Cardiac muscle cell (in vitro differentiated cells and primary cell): Measurements from ENCODE around the gene PARP12. TPM values are rescaled to one million over a fixed set of nuclear protein-coding genes. Genes with fewer than 3 reads are reported as not detected.

Experiments used
- DNase-seq, 2 donors: peaks; one replicate each; pipeline versions ENCODE4 v3.0.0 to v3.0.0-alpha.2; 2010 to 2017; ENCODE audit warnings: low read depth in 1 of 2, low spot score in 1 of 2
- H3K27ac ChIP-seq: fragments of 200-600 bp; sonication (generic); 2 replicates; pipeline ENCODE4 v1.5.1; 2016
- H3K27me3 ChIP-seq: fragments of 200-600 bp; sonication (generic); 2 replicates; pipeline ENCODE4 v1.6.0; 2016; ENCODE audit warnings: control low read depth
- H3K36me3 ChIP-seq: fragments of 200-600 bp; sonication (generic); 2 replicates; pipeline ENCODE4 v1.5.1; 2016; ENCODE audit warnings: control low read depth
- H3K4me1 ChIP-seq: fragments of 200-600 bp; sonication (generic); 2 replicates; pipeline ENCODE4 v1.8.1; 2017; ENCODE audit warnings: low read depth, mild to moderate bottlenecking, mixed run types
- H3K4me3 ChIP-seq: fragments of 200-600 bp; sonication (generic); 2 replicates; pipeline ENCODE4 v1.5.1; 2016; ENCODE audit warnings: mild to moderate bottlenecking
- H3K9me3 ChIP-seq: fragments of 200-600 bp; sonication (generic); 2 replicates; pipeline ENCODE4 v1.5.1; 2017; ENCODE audit warnings: low read depth, mild to moderate bottlenecking, control low read depth
- CTCF ChIP-seq: IDR thresholded peaks from 2 replicates; pipeline ENCODE4 v1.5.1; 2012; ENCODE audit warnings: low read depth, mild to moderate bottlenecking, low read length
- polyA plus RNA-seq: library from polyadenylated mRNA; unstranded; fragments of >200 nt; fragmentation: Nextera tagmentation; extraction: Ambion mirVana; gene quantifications from 2 replicates; pipeline ENCODE4 v1.2.1, GENCODE V29; 2016
- total RNA-seq: library from RNA; depleted of rRNA; stranded (reverse); fragments of >200 nt; gene quantifications from 2 replicates; pipeline ENCODE4 v1.2.3, GENCODE V29; 2016

The PARP12 gene
- total and polyA plus RNA-seq, 2 experiments from 2014 or later: 0.45 to 2.2 TPM

- H3K9me3 ChIP-seq: no peaks in the 10 kb centered on the region
- no peaks in the 10 kb centered on the region for H3K36me3 ChIP-seq
- no peak for DNase-seq
- no peaks in the 10 kb centered on the region for H3K27me3 ChIP-seq
- no peak for TF ChIP-seq CTCF
- no peak overlapping the region for H3K4me3 ChIP-seq
- no peaks in the 10 kb centered on the region for H3K4me1 ChIP-seq
- H3K27ac ChIP-seq: no peak overlapping the region
Measured at GRCh38 chr7:140036224-140036962, 26.4 kb downstream of the PARP12 start.

- no peaks in the 10 kb centered on the region for H3K4me1 ChIP-seq
- H3K36me3 ChIP-seq: no peaks in the 10 kb centered on the region
- no peaks in the 10 kb centered on the region for H3K9me3 ChIP-seq
- TF ChIP-seq CTCF: no peak
- DNase-seq: peak in 1 of 2 donors; percentile 43
- no peak overlapping the region for H3K4me3 ChIP-seq
- H3K27me3 ChIP-seq: no peaks in the 10 kb centered on the region
- H3K27ac ChIP-seq: no peak overlapping the region
Measured at GRCh38 chr7:140035400-140036223, 27.1 kb downstream of the PARP12 start.

- Histone ChIP-seq H3K27me3 (no peaks in the 10 kb centered on the region), H3K27ac (no peak overlapping the region), H3K4me3 (no peak overlapping the region), H3K4me1 (no peaks in the 10 kb centered on the region), H3K9me3 (no peaks in the 10 kb centered on the region), H3K36me3 (no peaks in the 10 kb centered on the region)
- DNase-seq: no peak
- TF ChIP-seq CTCF: no peak
Measured at GRCh38 chr7:140034421-140034820, 28.3 kb downstream of the PARP12 start.

GRCh38 chr7:140033779-140034363, 28.9 kb downstream of the PARP12 start:
- TF ChIP-seq CTCF: no peak
- Histone ChIP-seq H3K27ac (no peak overlapping the region), H3K27me3 (no peaks in the 10 kb centered on the region), H3K4me1 (no peaks in the 10 kb centered on the region), H3K9me3 (no peaks in the 10 kb centered on the region), H3K36me3 (no peaks in the 10 kb centered on the region), H3K4me3 (no peak overlapping the region)
- DNase-seq: no peak

- no peaks in the 10 kb centered on the region for H3K9me3 ChIP-seq
- no peak for DNase-seq
- H3K27me3 ChIP-seq: no peaks in the 10 kb centered on the region
- H3K4me3 ChIP-seq: no peak overlapping the region
- no peaks in the 10 kb centered on the region for H3K36me3 ChIP-seq
- TF ChIP-seq CTCF: no peak
- H3K4me1 ChIP-seq: no peaks in the 10 kb centered on the region
- H3K27ac ChIP-seq: no peak overlapping the region
Measured at GRCh38 chr7:140033036-140033435, 29.7 kb downstream of the PARP12 start.
